ENCODE measurements around the gene MMP15. TPM values are rescaled to one million over a fixed set of nuclear protein-coding genes. Genes with fewer than 3 reads are reported as not detected.

MMP15 gene
- polyA plus RNA-seq, 1 of the 3 experiments (the other 2 are of a cell fraction) = 3.1 TPM

DNA sequence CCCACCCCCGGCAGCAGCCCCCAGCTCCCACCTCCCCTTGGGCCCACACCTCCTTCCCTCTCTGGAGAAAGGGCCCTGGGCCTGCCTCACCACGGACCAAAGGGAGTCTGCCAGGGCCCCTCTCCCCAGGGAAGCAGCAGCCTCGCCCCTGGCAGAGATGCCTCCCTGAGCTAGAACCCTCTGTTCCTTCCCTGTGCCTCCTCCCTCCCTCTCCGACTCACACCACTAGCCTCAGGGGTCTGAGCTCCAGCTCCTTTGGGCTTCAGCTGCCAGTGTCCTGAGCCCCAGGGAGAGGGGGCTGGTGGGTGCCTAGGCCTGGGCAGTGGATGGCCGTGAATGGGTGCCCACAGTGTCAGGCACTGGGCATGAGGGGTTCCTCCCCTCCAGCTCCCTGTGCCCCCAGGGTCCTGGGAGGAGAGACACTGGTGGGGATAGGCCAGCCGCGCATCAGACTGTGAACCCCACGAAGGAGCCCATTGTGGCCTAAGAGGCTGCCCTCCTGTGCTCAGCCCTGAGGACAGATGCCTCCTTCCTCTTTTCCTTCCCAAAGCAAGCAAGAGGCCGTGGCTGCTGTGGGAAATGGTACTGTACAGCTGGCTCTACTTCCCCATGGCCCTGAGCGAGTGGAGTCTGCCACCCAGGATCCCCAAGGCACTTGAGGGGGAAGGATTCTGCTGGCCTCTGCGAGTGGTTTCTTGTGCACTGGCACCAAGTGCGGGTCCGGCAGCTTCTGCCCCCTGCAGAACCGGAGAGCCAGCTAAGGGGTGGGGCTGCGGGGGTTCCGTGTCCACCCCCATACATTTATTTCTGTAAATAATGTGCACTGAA lies 20.7 kb downstream of the MMP15 start:
- Histone ChIP-seq H3K27ac (ENCODE audit: low read depth in 2 of 2, low read length in 1 of 2) (no peak overlapping the region), H2AFZ (ENCODE audit: low read depth) (no peak overlapping the region), H3K9me2 (no peaks in the 10 kb centered on the region), H3K36me3 (replicated peaks in 1 of 2; ENCODE audit: control insufficient read depth in 1 of 2, insufficient read depth in 2 of 2, low read length in 1 of 2) (no peaks in the 10 kb centered on the region), H3K4me1 (ENCODE audit: control insufficient read depth in 1 of 2, insufficient read depth in 2 of 2, low read depth in 1 of 2, low read length in 1 of 2) (no peaks in the 10 kb centered on the region; a peak in 1 of 4 replicates), H3K4me3 (ENCODE audit: low read depth in 2 of 2, low read length in 1 of 2) (no peak overlapping the region), H3K9ac (no peak overlapping the region), H3K9me3 (no peaks in the 10 kb centered on the region), H3K4me2 (no peak overlapping the region), H3K79me2 (ENCODE audit: insufficient read depth) (no peaks in the 10 kb centered on the region), H3K27me3 (ENCODE audit: insufficient read depth) (no peaks in the 10 kb centered on the region), H3F3A (replicated peaks; ENCODE audit: insufficient read depth) (no peaks in the 10 kb centered on the region), H4K20me1 (ENCODE audit: insufficient read depth) (no peaks in the 10 kb centered on the region)
- POLR2A ChIA-PET = no interaction called here
- DNase-seq = no peak
- CTCF ChIA-PET = interaction anchor here (1.3 kb wide), 1 partner anchor 76 kb away, joined by 4 read pairs; no protein-coding TSS in a partner anchor
- TF ChIP-seq GABPA (IDR thresholded peaks at IDR 0.05; ENCODE audit: low read depth) = no peak
- TF ChIP-seq FOXM1 (IDR thresholded peaks at IDR 0.05; ENCODE audit: low read depth) = no peak
- TF ChIP-seq, protein P1, sequence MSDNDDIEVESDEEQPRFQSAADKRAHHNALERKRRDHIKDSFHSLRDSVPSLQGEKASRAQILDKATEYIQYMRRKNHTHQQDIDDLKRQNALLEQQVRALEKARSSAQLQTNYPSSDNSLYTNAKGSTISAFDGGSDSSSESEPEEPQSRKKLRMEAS (IDR thresholded peaks at IDR 0.05; ENCODE audit: low read depth) = no peak
- no peak for TF ChIP-seq FOSL2 (IDR thresholded peaks at IDR 0.05; ENCODE audit: borderline replicate concordance, low read depth)
- no peak for TF ChIP-seq RCOR1 (IDR thresholded peaks at IDR 0.05; ENCODE audit: low read length)
- WGBS (ENCODE audit: low lambda C conversion rate) = 80% methylated on average over 12 of the region's 16 CpGs

DNA sequence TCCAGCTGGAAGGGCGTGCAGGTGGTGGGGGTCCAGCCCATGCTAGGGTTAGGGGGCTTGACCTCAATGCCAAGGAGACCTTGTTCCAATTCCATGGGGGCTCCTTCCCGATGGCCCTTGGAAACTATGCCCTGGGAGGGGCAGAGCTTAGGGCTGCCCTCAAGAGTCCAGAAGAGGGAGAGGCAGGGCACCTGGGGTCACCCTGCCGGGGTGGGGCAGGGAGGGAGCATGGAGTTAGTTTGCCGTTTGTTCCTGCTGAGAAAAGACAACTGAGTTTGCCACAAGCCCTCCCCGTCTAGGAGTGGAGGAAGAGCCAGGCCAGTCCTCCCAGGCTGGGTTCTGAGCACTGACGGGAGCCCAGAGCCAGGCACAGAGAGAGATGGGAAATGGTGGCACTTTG lies 21.4 kb downstream of the MMP15 start:
- Histone ChIP-seq H2AFZ (ENCODE audit: low read depth) (no peak overlapping the region), H3K4me1 (ENCODE audit: control insufficient read depth in 1 of 2, insufficient read depth in 2 of 2, low read depth in 1 of 2, low read length in 1 of 2) (no peaks in the 10 kb centered on the region; a peak in 1 of 4 replicates), H3K27ac (ENCODE audit: low read depth in 2 of 2, low read length in 1 of 2) (no peak overlapping the region), H3K4me2 (no peak overlapping the region), H3K4me3 (ENCODE audit: low read depth in 2 of 2, low read length in 1 of 2) (no peak overlapping the region), H3K9me3 (no peaks in the 10 kb centered on the region), H3F3A (replicated peaks; ENCODE audit: insufficient read depth) (no peaks in the 10 kb centered on the region), H4K20me1 (ENCODE audit: insufficient read depth) (no peaks in the 10 kb centered on the region), H3K9ac (no peak overlapping the region), H3K79me2 (ENCODE audit: insufficient read depth) (no peaks in the 10 kb centered on the region), H3K27me3 (ENCODE audit: insufficient read depth) (no peaks in the 10 kb centered on the region), H3K9me2 (no peaks in the 10 kb centered on the region), H3K36me3 (replicated peaks in 1 of 2; ENCODE audit: control insufficient read depth in 1 of 2, insufficient read depth in 2 of 2, low read length in 1 of 2) (no peaks in the 10 kb centered on the region)
- POLR2A ChIA-PET = no interaction called here
- CTCF ChIA-PET = interaction anchor here (1.3 kb wide), 1 partner anchor 75 kb away, joined by 4 read pairs; no protein-coding TSS in a partner anchor
- TF ChIP-seq EZH2phosphoT487 (IDR thresholded peaks at IDR 0.05; ENCODE audit: borderline replicate concordance, low read depth) = no peak
- no peak for DNase-seq
- WGBS (ENCODE audit: low lambda C conversion rate) = 76% methylated on average over 4 of the region's 6 CpGs

DNA sequence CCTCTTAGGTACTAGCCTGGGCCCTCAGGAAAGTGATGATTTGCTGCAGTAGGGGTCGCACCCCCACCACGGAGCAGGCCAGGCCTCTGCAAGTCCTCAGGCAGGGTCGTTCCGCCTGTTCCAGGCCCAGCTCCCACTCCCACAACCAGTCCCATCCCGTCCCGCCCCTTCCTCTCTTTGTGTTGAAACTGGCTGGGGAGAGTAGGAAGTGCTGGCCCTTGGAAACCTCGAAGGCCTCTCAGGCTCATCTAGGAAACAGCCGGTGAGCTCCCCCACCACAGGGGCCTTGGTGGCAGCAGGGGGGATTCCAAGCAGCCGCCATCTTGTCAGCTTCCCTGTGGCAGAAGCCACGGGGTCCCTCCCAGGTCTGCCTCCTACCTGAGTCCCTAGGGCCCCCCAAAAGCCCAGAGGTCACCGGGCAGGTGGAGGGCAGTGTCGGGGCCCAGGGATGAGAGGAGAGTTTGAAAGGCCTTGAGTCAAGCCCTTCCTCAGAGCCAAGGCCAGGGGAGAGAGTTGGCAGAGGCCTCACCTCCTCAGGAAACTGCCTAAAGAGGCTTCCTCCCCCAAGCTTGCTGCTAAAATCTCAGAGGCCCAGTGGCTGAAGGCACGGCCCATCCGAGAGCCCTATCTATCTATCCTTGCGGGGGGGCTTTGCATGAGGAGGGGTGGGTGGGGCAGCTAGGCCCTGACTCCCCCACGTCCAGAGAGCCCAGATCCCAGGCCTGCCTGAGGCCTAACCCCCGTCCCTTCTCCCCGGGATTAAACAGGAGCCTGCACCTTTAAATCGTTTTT lies 22.2 kb downstream of the MMP15 start:
- Histone ChIP-seq H3K79me2 (ENCODE audit: insufficient read depth) (no peaks in the 10 kb centered on the region), H3K36me3 (replicated peaks in 1 of 2; ENCODE audit: control insufficient read depth in 1 of 2, insufficient read depth in 2 of 2, low read length in 1 of 2) (no peaks in the 10 kb centered on the region), H3K27me3 (ENCODE audit: insufficient read depth) (no peaks in the 10 kb centered on the region), H3K27ac (ENCODE audit: low read depth in 2 of 2, low read length in 1 of 2) (no peak overlapping the region), H3K4me3 (ENCODE audit: low read depth in 2 of 2, low read length in 1 of 2) (no peak overlapping the region), H4K20me1 (ENCODE audit: insufficient read depth) (no peaks in the 10 kb centered on the region), H3K9ac (no peak overlapping the region), H3K9me2 (no peaks in the 10 kb centered on the region), H2AFZ (ENCODE audit: low read depth) (no peak overlapping the region), H3F3A (replicated peaks; ENCODE audit: insufficient read depth) (no peaks in the 10 kb centered on the region), H3K4me1 (ENCODE audit: control insufficient read depth in 1 of 2, insufficient read depth in 2 of 2, low read depth in 1 of 2, low read length in 1 of 2) (no peaks in the 10 kb centered on the region; a peak in 1 of 4 replicates), H3K9me3 (no peaks in the 10 kb centered on the region), H3K4me2 (no peak overlapping the region)
- WGBS (ENCODE audit: low lambda C conversion rate) = 76% methylated on average over 15 of the region's 19 CpGs
- ChIA-PET POLR2A (no interaction called here), CTCF (interaction anchor here (1.3 to 1.6 kb wide), 3 partner anchors 16 to 74 kb away, joined by 4 to 6 read pairs (median 4); no protein-coding TSS in a partner anchor)
- DNase-seq = peak; percentile 37
- TF ChIP-seq, protein P2, sequence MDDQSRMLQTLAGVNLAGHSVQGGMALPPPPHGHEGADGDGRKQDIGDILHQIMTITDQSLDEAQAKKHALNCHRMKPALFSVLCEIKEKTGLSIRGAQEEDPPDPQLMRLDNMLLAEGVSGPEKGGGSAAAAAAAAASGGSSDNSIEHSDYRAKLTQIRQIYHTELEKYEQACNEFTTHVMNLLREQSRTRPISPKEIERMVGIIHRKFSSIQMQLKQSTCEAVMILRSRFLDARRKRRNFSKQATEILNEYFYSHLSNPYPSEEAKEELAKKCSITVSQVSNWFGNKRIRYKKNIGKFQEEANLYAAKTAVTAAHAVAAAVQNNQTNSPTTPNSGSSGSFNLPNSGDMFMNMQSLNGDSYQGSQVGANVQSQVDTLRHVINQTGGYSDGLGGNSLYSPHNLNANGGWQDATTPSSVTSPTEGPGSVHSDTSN (IDR thresholded peaks at IDR 0.05) = no peak
- TF ChIP-seq RXRA (IDR thresholded peaks at IDR 0.05; ENCODE audit: borderline replicate concordance, low read depth) = no peak
- no peak for TF ChIP-seq EZH2phosphoT487 (IDR thresholded peaks at IDR 0.05; ENCODE audit: borderline replicate concordance, low read depth)
- no peak for TF ChIP-seq TAF1 (IDR thresholded peaks at IDR 0.05; ENCODE audit: borderline replicate concordance, low read depth, low read length)
- TF ChIP-seq, protein P3, sequence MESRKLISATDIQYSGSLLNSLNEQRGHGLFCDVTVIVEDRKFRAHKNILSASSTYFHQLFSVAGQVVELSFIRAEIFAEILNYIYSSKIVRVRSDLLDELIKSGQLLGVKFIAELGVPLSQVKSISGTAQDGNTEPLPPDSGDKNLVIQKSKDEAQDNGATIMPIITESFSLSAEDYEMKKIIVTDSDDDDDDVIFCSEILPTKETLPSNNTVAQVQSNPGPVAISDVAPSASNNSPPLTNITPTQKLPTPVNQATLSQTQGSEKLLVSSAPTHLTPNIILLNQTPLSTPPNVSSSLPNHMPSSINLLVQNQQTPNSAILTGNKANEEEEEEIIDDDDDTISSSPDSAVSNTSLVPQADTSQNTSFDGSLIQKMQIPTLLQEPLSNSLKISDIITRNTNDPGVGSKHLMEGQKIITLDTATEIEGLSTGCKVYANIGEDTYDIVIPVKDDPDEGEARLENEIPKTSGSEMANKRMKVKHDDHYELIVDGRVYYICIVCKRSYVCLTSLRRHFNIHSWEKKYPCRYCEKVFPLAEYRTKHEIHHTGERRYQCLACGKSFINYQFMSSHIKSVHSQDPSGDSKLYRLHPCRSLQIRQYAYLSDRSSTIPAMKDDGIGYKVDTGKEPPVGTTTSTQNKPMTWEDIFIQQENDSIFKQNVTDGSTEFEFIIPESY (IDR thresholded peaks at IDR 0.05; ENCODE audit: borderline replicate concordance, low read depth) = no peak
- no peak for TF ChIP-seq RFX5 (IDR thresholded peaks at IDR 0.05; ENCODE audit: low read length)
- no peak for TF ChIP-seq CHD2 (IDR thresholded peaks at IDR 0.05; ENCODE audit: low read length, partially characterized antibody)
- TF ChIP-seq RCOR1 (IDR thresholded peaks at IDR 0.05; ENCODE audit: low read length) = no peak
- no peak for TF ChIP-seq JUND (IDR thresholded peaks at IDR 0.05)
- no peak for TF ChIP-seq FOXJ3 (CRISPR knock-in tag; IDR thresholded peaks at IDR 0.05)
- no peak for TF ChIP-seq TCF12 (IDR thresholded peaks at IDR 0.05)
- TF ChIP-seq FOSL2 (IDR thresholded peaks at IDR 0.05; ENCODE audit: borderline replicate concordance, low read depth) = no peak
- TF ChIP-seq ELF1 (IDR thresholded peaks at IDR 0.05) = no peak
- TF ChIP-seq, protein P1 (IDR thresholded peaks at IDR 0.05; ENCODE audit: low read depth) = no peak
